Body of pancreas (tissue), 4 donors: ENCODE data around the gene PCSK2.

ENCODE experiments used
- CTCF ChIP-seq, 7 experiments: fragments of 450-650 bp in 4 of 7; fragments of 200-600 bp in 3 of 7; sonication (generic) in 3 of 7; IDR thresholded peaks; one replicate each; pipeline ENCODE4 v1.5.1; 2016 to 2019; ENCODE audit warnings: antibody characterized with exemption in 7 of 7
- POLR2A ChIP-seq, 3 donors: fragments of 450-650 bp; IDR thresholded peaks; one replicate each; pipeline ENCODE4 v1.6.1; 2016; ENCODE audit warnings: antibody characterized with exemption in 3 of 3, mild to moderate bottlenecking in 2 of 3

- TF ChIP-seq CTCF (IDR thresholded peaks at IDR 0.05): no peak
- no peak for TF ChIP-seq POLR2A (IDR thresholded peaks at IDR 0.05)
Observed at GRCh38 chr20:17531665-17532025, 304.8 kb downstream of the PCSK2 start.
